Heart right ventricle (tissue), 16 donors: ENCODE measurements around the gene FANCI. TPM values are rescaled to one million over a fixed set of nuclear protein-coding genes. Genes with fewer than 3 reads are reported as not detected.

Source experiments
- ATAC-seq, 8 donors: fragments of 200-7000 bp; cut with Tn5 transposase; one replicate each; pipeline ENCODE4 v1.9.1; 2020; ENCODE audit warnings: mild to moderate bottlenecking in 8 of 8, moderate library complexity in 8 of 8, moderate number of reproducible peaks in 1 of 8
- DNase-seq, 2 donors: peaks; one replicate each; pipeline ENCODE4 v3.0.0-alpha.2; 2020
- H3K27ac ChIP-seq, 10 donors: fragments of 200-600 bp; sonication (generic) in 2 of 10; one replicate each; pipeline versions ENCODE4 v1.5.0 to v1.8.0; 2020 to 2022; ENCODE audit warnings: mild to moderate bottlenecking in 3 of 10
- H3K27me3 ChIP-seq, 7 donors: fragments of 200-600 bp; one replicate each; pipeline ENCODE4 v1.8.0; 2021 to 2022; ENCODE audit warnings: mild to moderate bottlenecking in 2 of 7
- H3K36me3 ChIP-seq, 9 donors: fragments of 200-600 bp; sonication (generic) in 1 of 9; one replicate each; pipeline versions ENCODE4 v1.5.0 to v1.8.0; 2020 to 2022; ENCODE audit warnings: mild to moderate bottlenecking in 2 of 9
- H3K4me1 ChIP-seq, 9 donors: fragments of 200-600 bp; sonication (generic) in 1 of 9; one replicate each; pipeline versions ENCODE4 v1.5.0 to v1.8.0; 2020 to 2022; ENCODE audit warnings: mild to moderate bottlenecking in 4 of 9
- H3K4me3 ChIP-seq, 10 donors: fragments of 200-600 bp; sonication (generic) in 2 of 10; one replicate each; pipeline versions ENCODE4 v1.5.0 to v1.8.0; 2020 to 2022; ENCODE audit warnings: mild to moderate bottlenecking in 7 of 10, moderate library complexity in 2 of 10
- H3K9me3 ChIP-seq, 11 donors: fragments of 200-600 bp in 10 of 11; sonication (generic) in 2 of 11; one replicate each; pipeline versions ENCODE4 v1.5.0 to v1.8.0; 2013 to 2022; ENCODE audit warnings: mild to moderate bottlenecking in 2 of 11, control low read depth in 1 of 11, moderate library complexity in 1 of 11
- WGBS, 2 donors: extraction: QIAGEN DNeasy Blood & Tissue Kit; methylation state at CpG; one replicate each; pipeline ENCODE4 v1.1.7; 2013; ENCODE audit warnings: inconsistent platforms in 1 of 2; 5-methylcytosine and 5-hydroxymethylcytosine counted together
- intact Hi-C, 10 donors: fragments of 100-400 bp; cut with DNase I; formaldehyde crosslinking; loops; one replicate each; pipeline versions ENCODE4 v1.11.1 to v1.14.2; 2022
- polyA plus RNA-seq, 2 donors: library from polyadenylated mRNA; stranded (reverse); fragments of 200-250 nt; gene quantifications; one replicate each; pipeline ENCODE4 v1.2.3, GENCODE V29; 2013
- total RNA-seq, 10 donors: library from RNA; stranded (reverse); fragmentation: NEBNext Ultra II Directional in 3 of 10; extraction: Animal tissue kit (Norgen Biotek cat#: 25700) in 3 of 10; gene quantifications; one replicate each; pipeline versions ENCODE4 v1.2.1 to v1.2.4, GENCODE V29; 2021 to 2023
- TF ChIP-seq, protein P1 (sequence below), 9 donors: fragments of 200-600 bp; sonication (generic) in 2 of 9; IDR thresholded peaks; one replicate each; pipeline versions ENCODE4 v1.5.0 to v1.8.0; 2021 to 2022; ENCODE audit warnings: antibody characterized with exemption in 9 of 9, mild to moderate bottlenecking in 5 of 9, moderate library complexity in 1 of 9
- donor health status: Arrhythmogenic right ventricular cardiomyopathy.
- donor health status: ischemic (EF 13 %, LVEDD 7.1; RV severe dilation, severe dysfunction).
- donor health status: healthy with polysubstance abuse.
- donor health status: DM: no; HTN: yes; CAD: no.
- donor health status: DM: no; HTN: no; CAD: no.
- donor health status: ischemic (EF 25% LVEDD 6.9; RV normal size, moderate dysfunction).
- donor health status: ischemic (EF 25% LVEDD 5.7; RV mildly dilated, moderate dysfunction).
- donor health status: healthy.
- donor health status: DM: yes; HTN: yes; CAD: no.
- donor health status: Ischemic cardiomyopathy.
- donor health status: ischemic (EF 35%, LVEDD 5.7; RV mildly dilated, moderate dysfunction).
- donor health status: nonischemic (EF 11% LVEDD 7.7; RV severe dilation, severe dysfunction).
- donor health status: DM: yes; HTN: yes; CAD: no.
- donor health status: PGD.
- donor health status: ischemic (EF 29% LVEDD 5.4; RV normal size, mild dysfunction).
- donor health status: nonischemic (EF 23%, LVEDD 6.1; RV moderate dilation, normal function).

Gene FANCI
- total and polyA plus RNA-seq, 12 donors = 1.3 to 9.9 (median 2.5) TPM

- intact Hi-C loops = no loop called here
Observed at GRCh38 chr15:89334510-89335297, 90.9 kb downstream of the FANCI start, which contains the start of gene POLG. Gene POLG (minus strand): TSS chr15:89334824. CDS start chr15:89333754, 1,070 bp downstream.

GRCh38 chr15:89335298-89336041 is 91.7 kb downstream of the FANCI start:
- Histone ChIP-seq H3K36me3 (peaks cover 0 to 32% (median 23%) of the 10 kb centered on the region in 9 donors), H3K4me1 (peaks cover 16 to 50% (median 47%) of the 10 kb centered on the region in 9 donors), H3K9me3 (no peaks in the 10 kb centered on the region), H3K4me3 (peak overlapping the region; percentile 3 to 99 (median 80)), H3K27ac (peak overlapping the region in 9 of 10 donors; percentile 32 to 98 (median 64)), H3K27me3 (no peaks in the 10 kb centered on the region)
- ATAC-seq (peak in 5 of 8 donors; percentile 1 to 36 (median 5)), DNase-seq (no peak)
- intact Hi-C loops = no loop called here
- TF ChIP-seq, protein P1, sequence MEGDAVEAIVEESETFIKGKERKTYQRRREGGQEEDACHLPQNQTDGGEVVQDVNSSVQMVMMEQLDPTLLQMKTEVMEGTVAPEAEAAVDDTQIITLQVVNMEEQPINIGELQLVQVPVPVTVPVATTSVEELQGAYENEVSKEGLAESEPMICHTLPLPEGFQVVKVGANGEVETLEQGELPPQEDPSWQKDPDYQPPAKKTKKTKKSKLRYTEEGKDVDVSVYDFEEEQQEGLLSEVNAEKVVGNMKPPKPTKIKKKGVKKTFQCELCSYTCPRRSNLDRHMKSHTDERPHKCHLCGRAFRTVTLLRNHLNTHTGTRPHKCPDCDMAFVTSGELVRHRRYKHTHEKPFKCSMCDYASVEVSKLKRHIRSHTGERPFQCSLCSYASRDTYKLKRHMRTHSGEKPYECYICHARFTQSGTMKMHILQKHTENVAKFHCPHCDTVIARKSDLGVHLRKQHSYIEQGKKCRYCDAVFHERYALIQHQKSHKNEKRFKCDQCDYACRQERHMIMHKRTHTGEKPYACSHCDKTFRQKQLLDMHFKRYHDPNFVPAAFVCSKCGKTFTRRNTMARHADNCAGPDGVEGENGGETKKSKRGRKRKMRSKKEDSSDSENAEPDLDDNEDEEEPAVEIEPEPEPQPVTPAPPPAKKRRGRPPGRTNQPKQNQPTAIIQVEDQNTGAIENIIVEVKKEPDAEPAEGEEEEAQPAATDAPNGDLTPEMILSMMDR (IDR thresholded peaks at IDR 0.05) = no peak
- 7 to 8% methylated on average over 40 of the region's 40 CpGs for WGBS, 2 donors

More at GRCh38 chr15:89334510-89335297, 90.9 kb downstream of the FANCI start, which contains the start of gene POLG:
- Histone ChIP-seq H3K27me3 (no peaks in the 10 kb centered on the region), H3K4me1 (peaks cover 21 to 58% (median 55%) of the 10 kb centered on the region in 9 donors), H3K36me3 (peaks cover 0 to 39% (median 30%) of the 10 kb centered on the region in 9 donors), H3K4me3 (peak within 1 kb of the TSS; percentile 58 to 99 (median 82)), H3K27ac (peak within 1 kb of the TSS; percentile 83 to 98 (median 93)), H3K9me3 (no peaks in the 10 kb centered on the region)
- ATAC-seq (peak; percentile 95 to 99 (median 98)), DNase-seq (peak; percentile 98 to 99)
- WGBS, 2 donors = 0% methylated on average over 61 to 83 of the region's 85 CpGs
- TF ChIP-seq, protein P1 (IDR thresholded peaks at IDR 0.05) = peak in 1 of 9 donors; percentile 16

DNA sequence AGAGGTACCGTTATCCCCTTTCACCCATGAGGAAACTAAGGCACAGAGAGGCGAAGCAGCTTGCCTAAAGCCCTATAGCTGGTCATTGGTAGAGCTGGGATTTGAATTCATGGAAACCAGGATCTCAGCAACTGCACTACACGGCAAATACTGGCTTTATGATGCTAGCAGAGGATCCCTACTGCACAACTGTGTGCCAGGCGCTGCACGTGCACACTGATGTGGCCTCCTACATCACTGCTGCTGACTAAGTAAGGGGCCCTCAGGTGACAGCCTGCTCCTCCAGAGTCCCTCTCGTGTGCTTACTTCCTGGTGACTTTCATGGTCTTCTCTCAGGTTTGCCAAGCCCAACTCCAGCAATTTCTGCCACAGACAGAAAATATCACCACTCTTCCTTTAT is 94.3 kb downstream of the FANCI start:
- 81 to 82% methylated on average over 6 of the region's 6 CpGs for WGBS, 2 donors

More for the DNA sequence above, 94.3 kb downstream of the FANCI start:
- TF ChIP-seq, protein P1 (IDR thresholded peaks at IDR 0.05) = no peak
- intact Hi-C loops = no loop called here
- Histone ChIP-seq H3K4me1 (peaks cover 10 to 26% (median 22%) of the 10 kb centered on the region in 9 donors), H3K9me3 (no peaks in the 10 kb centered on the region), H3K27me3 (peaks cover 0 to 5% (median 0%) of the 10 kb centered on the region in 7 donors), H3K4me3 (no peak overlapping the region), H3K27ac (no peak overlapping the region), H3K36me3 (peaks cover 0 to 6% (median 4%) of the 10 kb centered on the region in 9 donors)
- ATAC-seq = no peak
- DNase-seq = no peak
